ENCODE data around the gene ALOXE3.

- TF ChIP-seq CTCF (IDR thresholded peaks at IDR 0.05) (no peak), POLR2A (IDR thresholded peaks at IDR 0.05) (no peak)
These were observed 3.0 kb upstream of the ALOXE3 start for GRCh38 chr17:8121407-8121680.

All from body of pancreas (tissue), 4 donors.